ENCODE data around the gene USF1.

USF1 gene

GRCh38 chr1:161045736-161046604 is at the start of gene USF1:
USF1 (minus strand) TSS chr1:161045977; CDS start chr1:161043275, 2,702 bp downstream.
- DNase-seq, result no peak

GRCh38 chr1:161095230-161095629 is 49.5 kb upstream of the USF1 start:
- DNase-seq, result no peak

GRCh38 chr1:161094481-161094880 is 48.7 kb upstream of the USF1 start:
- DNase-seq, result no peak

- no peak for DNase-seq
Observed at GRCh38 chr1:161092621-161093028, 46.8 kb upstream of the USF1 start.

GRCh38 chr1:161091796-161092507 is 46.2 kb upstream of the USF1 start:
- DNase-seq, result no peak

- no peak for DNase-seq
Observed at GRCh38 chr1:161091093-161091492, 45.3 kb upstream of the USF1 start.

GRCh38 chr1:161090617-161091016 is 44.8 kb upstream of the USF1 start:
- DNase-seq, result no peak

- no peak for DNase-seq
Observed at GRCh38 chr1:161089938-161090337, 44.2 kb upstream of the USF1 start.

- DNase-seq, result no peak
Observed at GRCh38 chr1:161089251-161089924, 43.6 kb upstream of the USF1 start, which contains the start of gene NECTIN4. NECTIN4 (minus strand) TSS chr1:161089558; CDS start chr1:161089296, 262 bp downstream.

GRCh38 chr1:161088587-161089110 is 42.9 kb upstream of the USF1 start:
- DNase-seq, result no peak

GRCh38 chr1:161086457-161086856 is 40.7 kb upstream of the USF1 start:
- no peak for DNase-seq

GRCh38 chr1:161085165-161085564 is 39.4 kb upstream of the USF1 start:
- DNase-seq, result no peak

GRCh38 chr1:161084597-161084988 is 38.8 kb upstream of the USF1 start:
- DNase-seq, result no peak

- DNase-seq, result no peak
Observed at GRCh38 chr1:161083748-161084596, 38.2 kb upstream of the USF1 start.

- DNase-seq, result no peak
Observed at GRCh38 chr1:161082996-161083747, 37.4 kb upstream of the USF1 start.

GRCh38 chr1:161082483-161082882 is 36.7 kb upstream of the USF1 start:
- no peak for DNase-seq

- DNase-seq, result no peak
Observed at GRCh38 chr1:161081519-161081918, 35.7 kb upstream of the USF1 start.

- no peak for DNase-seq
Observed at GRCh38 chr1:161080441-161081405, 34.9 kb upstream of the USF1 start.

GRCh38 chr1:161079436-161080110 is 33.8 kb upstream of the USF1 start:
- DNase-seq, result no peak

GRCh38 chr1:161077426-161077825 is 31.6 kb upstream of the USF1 start:
- no peak for DNase-seq

Data from cortex of kidney (tissue), 1 donor.